GM18519 (cell line): ENCODE data around the gene POLQ.
"Not testable (repeated sequence)": the region's sequence is repeated elsewhere in the genome, so short reads cannot be mapped to it uniquely, and the experiment has no call there.

Experiments
- ATAC-seq: cut with Tn5 transposase; IDR thresholded peaks from one replicate; pipeline ENCODE4 v1.9.1; 2021; ENCODE audit warnings: mild to moderate bottlenecking, moderate library complexity; ENCODE audit not compliant: unreplicated experiment, low FRiP score

POLQ gene

GRCh38 chr3:121431726-121432517, 113.9 kb downstream of the POLQ start:
- peak; percentile 95 for ATAC-seq

GRCh38 chr3:121430664-121431215, 115.0 kb downstream of the POLQ start:
- no peak for ATAC-seq

- ATAC-seq = no peak
These were observed 121.2 kb downstream of the POLQ start for GRCh38 chr3:121424549-121424948.

GRCh38 chr3:121418182-121418581, 127.6 kb downstream of the POLQ start:
- ATAC-seq = no peak

- ATAC-seq = no peak
These were observed 130.9 kb downstream of the POLQ start for GRCh38 chr3:121414924-121415323.

- no peak for ATAC-seq
These were observed 134.3 kb downstream of the POLQ start for GRCh38 chr3:121411523-121411922.

- ATAC-seq = no peak
These were observed 140.2 kb downstream of the POLQ start for GRCh38 chr3:121405631-121406030.

GRCh38 chr3:121399820-121400219, 146.0 kb downstream of the POLQ start:
- ATAC-seq = no peak

- ATAC-seq = not testable (repeated sequence)
These were observed 147.7 kb downstream of the POLQ start for GRCh38 chr3:121398051-121398450.

GRCh38 chr3:121395967-121396366, 149.8 kb downstream of the POLQ start:
- ATAC-seq = not testable (repeated sequence)

- ATAC-seq = not testable (repeated sequence)
These were observed 157.5 kb downstream of the POLQ start for GRCh38 chr3:121388308-121388707.
